Tibial artery (tissue), 4 donors: ENCODE measurements around the gene ZDHHC20.
A peak's percentile ranks its signal among the peaks of the same experiment; 100 is the strongest.

Experiments
- DNase-seq, 2 donors: peaks; one replicate each; pipeline ENCODE4 v3.0.0-alpha.2; 2019
- H3K27ac ChIP-seq, 2 donors: fragments of 200-600 bp; sonication (generic) in 1 of 2; 1 replicate in 1 of 2; 2 replicates in 1 of 2; pipeline ENCODE4 v1.5.1; 2018 to 2019; ENCODE audit warnings: mild to moderate bottlenecking in 1 of 2
- H3K27me3 ChIP-seq, 2 donors: fragments of 200-600 bp; sonication (generic) in 1 of 2; one replicate each; pipeline versions ENCODE4 v1.5.1 to v1.6.0; 2016 to 2019
- H3K36me3 ChIP-seq, 3 donors: fragments of 200-600 bp; sonication (generic) in 2 of 3; one replicate each; pipeline ENCODE4 v1.5.1; 2016 to 2019; ENCODE audit warnings: mild to moderate bottlenecking in 2 of 3
- H3K4me1 ChIP-seq, 4 donors: fragments of 200-600 bp; sonication (generic) in 2 of 4; 1 replicate in 3 of 4; 2 replicates in 1 of 4; pipeline ENCODE4 v1.5.1; 2016 to 2019
- H3K4me3 ChIP-seq, 2 donors: fragments of 200-600 bp; sonication (generic) in 1 of 2; 1 replicate in 1 of 2; 2 replicates in 1 of 2; pipeline ENCODE4 v1.5.1; 2018 to 2019; ENCODE audit warnings: mild to moderate bottlenecking in 2 of 2
- H3K9me3 ChIP-seq, 3 donors: fragments of 200-600 bp; sonication (generic) in 1 of 3; one replicate each; pipeline ENCODE4 v1.5.1; 2016 to 2019
- intact Hi-C: fragments of 100-400 bp; cut with DNase I; formaldehyde crosslinking; loops from one replicate; pipeline ENCODE4 v1.15.0; 2023; ENCODE audit warnings: low total_unique reads
- TF ChIP-seq, protein P1 (sequence below), 2 experiments: fragments of 200-600 bp in 1 of 2; fragments of 450-650 bp in 1 of 2; IDR thresholded peaks; one replicate each; pipeline ENCODE4 v1.5.1; 2017 to 2019; ENCODE audit warnings: antibody characterized with exemption in 2 of 2, mild to moderate bottlenecking in 1 of 2, moderate library complexity in 1 of 2

Gene ZDHHC20

DNA sequence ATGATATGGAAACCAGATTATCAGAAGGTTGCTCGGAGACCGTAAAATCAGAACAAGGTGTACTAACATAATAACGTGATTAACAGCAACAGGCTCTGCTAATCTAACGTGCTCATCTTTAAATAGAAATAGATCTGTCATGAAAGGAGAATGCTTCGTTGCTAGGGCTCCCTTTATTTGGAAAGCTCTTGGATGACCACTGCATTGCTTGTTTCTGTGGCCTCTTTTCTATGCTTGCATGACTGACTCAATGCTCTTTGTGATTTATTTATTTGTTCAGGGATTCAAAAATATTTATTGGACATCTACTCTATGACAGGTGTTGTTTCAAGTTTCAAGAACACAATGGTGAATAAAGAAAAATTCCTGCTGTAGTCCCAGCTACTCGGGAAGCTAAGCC lies 22.3 kb upstream of the ZDHHC20 start:
- no peaks in the 10 kb centered on the region for H3K36me3 ChIP-seq
- TF ChIP-seq, protein P1, sequence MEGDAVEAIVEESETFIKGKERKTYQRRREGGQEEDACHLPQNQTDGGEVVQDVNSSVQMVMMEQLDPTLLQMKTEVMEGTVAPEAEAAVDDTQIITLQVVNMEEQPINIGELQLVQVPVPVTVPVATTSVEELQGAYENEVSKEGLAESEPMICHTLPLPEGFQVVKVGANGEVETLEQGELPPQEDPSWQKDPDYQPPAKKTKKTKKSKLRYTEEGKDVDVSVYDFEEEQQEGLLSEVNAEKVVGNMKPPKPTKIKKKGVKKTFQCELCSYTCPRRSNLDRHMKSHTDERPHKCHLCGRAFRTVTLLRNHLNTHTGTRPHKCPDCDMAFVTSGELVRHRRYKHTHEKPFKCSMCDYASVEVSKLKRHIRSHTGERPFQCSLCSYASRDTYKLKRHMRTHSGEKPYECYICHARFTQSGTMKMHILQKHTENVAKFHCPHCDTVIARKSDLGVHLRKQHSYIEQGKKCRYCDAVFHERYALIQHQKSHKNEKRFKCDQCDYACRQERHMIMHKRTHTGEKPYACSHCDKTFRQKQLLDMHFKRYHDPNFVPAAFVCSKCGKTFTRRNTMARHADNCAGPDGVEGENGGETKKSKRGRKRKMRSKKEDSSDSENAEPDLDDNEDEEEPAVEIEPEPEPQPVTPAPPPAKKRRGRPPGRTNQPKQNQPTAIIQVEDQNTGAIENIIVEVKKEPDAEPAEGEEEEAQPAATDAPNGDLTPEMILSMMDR (IDR thresholded peaks at IDR 0.05): no peak
- intact Hi-C loops: no loop called here
- H3K27me3 ChIP-seq: no peaks in the 10 kb centered on the region
- H3K9me3 ChIP-seq: peaks cover under 1 to 10% (median 4%) of the 10 kb centered on the region in 3 donors
- DNase-seq: no peak
- H3K4me1 ChIP-seq: peaks cover 0 to 15% (median 7%) of the 10 kb centered on the region in 4 donors
- H3K4me3 ChIP-seq: no peak overlapping the region
- H3K27ac ChIP-seq: no peak overlapping the region

DNA sequence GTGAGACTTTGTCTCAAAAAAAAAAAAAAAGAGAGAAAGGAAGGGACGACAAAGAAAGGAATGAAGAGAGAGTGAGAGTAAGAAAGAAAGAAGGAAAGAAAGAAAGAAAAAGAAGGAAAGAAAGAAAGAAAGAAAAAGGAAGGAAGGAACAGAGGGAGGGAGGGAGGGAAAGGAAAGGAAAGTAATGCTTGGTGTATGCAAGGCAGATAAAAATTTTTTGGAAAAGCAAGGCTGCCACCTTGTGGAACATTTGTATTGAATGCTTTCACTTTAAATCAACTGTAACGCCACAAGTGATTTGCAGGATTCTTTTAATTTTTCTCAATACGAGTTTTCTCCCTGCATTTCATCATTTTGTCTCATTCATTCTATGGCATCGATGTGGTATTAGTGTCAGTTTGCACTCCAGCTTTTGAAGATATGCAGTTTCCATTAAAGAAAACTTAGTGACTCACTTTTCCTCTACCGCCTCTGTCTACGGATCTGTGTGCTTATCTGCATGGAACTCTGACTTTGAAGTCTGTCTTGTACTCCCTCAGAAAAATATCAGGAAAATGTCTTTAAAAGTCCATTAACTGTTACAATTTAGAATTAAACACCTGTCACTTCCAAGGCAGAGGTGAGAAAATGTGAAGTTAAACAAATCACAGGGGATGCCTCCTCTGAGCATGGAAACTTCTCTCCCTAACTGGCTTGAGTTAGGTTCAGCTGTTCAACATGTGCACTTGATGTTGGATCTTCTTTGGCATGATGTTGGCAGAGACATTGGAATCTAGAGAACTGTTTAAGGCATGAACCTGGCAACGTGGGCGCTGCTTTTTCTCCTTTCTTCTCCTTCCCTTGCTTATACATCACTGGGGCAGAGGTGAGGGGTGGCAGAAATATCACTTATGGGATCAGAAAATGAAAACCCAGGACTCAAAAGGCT lies 20.0 kb upstream of the ZDHHC20 start:
- no peak for DNase-seq
- Histone ChIP-seq H3K27ac (no peak overlapping the region), H3K4me1 (peaks cover 0 to 15% (median 7%) of the 10 kb centered on the region in 4 donors)

DNA sequence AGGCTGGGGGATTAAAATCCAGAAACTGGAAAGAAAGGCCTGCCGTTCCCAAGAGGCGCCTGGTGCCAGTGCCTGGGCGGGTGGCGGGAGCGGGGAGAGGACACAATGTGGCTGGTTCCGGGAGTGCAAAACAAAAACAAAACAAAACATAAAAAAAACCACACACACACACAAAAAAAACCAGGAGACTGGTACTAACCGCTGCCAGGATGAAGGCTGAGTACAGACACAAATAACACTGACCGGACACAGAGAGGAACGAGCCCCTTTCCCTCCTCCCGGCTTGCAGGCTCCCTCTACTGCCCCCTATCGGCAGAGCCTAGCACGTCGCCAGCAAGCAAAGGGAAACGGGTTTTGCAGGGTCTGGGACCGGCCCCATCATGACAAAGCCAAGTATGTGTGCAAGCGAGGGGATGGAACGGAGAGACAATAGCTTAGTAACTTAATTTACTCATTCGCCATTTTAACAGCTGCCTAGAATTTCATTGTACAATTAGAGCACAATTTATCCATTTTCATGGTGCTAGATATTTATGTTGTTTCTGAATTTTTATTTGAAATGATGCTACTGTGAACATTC lies 17.9 kb upstream of the ZDHHC20 start:
- H3K27ac ChIP-seq: no peak overlapping the region

More for the DNA sequence above, 20.0 kb upstream of the ZDHHC20 start:
- Histone ChIP-seq H3K36me3 (no peaks in the 10 kb centered on the region), H3K9me3 (no peaks in the 10 kb centered on the region), H3K4me3 (peak overlapping the region in 1 of 2 donors; percentile 28), H3K27me3 (no peaks in the 10 kb centered on the region)
- TF ChIP-seq, protein P1 (IDR thresholded peaks at IDR 0.05): peak; percentile 63 to 69
- intact Hi-C loops: loop anchor here (5.0 to 10.0 kb wide), 4 partner anchors 182 to 534 kb away; partner anchors contain the start of genes MRPL57 and SKA3

DNA sequence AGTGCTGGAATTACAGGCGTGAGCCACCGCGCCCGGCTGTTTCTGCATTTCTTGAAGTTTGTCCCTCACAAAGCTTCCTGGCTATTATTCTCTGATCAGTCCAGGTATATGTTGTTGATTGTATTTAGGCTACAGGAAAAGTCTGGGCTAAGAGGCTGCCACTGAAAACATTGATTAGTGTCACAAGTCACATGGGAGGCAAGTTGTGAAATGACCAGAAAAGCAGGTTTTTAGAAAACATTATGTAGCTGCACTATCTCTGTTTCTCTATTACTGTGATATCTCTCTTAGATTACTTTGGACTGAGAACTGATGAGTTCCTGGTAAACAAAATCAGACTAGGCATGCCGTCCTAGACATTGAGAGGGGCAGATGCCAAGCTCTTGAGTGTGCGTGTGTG lies 16.0 kb upstream of the ZDHHC20 start:
- DNase-seq: no peak
- Histone ChIP-seq H3K27ac (no peak overlapping the region), H3K4me3 (no peak overlapping the region), H3K9me3 (peaks cover 0 to 4% (median 0%) of the 10 kb centered on the region in 3 donors), H3K4me1 (peaks cover 0 to 15% (median 7%) of the 10 kb centered on the region in 4 donors), H3K27me3 (no peaks in the 10 kb centered on the region), H3K36me3 (no peaks in the 10 kb centered on the region)
- TF ChIP-seq, protein P1 (IDR thresholded peaks at IDR 0.05): no peak
- intact Hi-C loops: loop anchor here (5.0 to 10.0 kb wide), 4 partner anchors 178 to 530 kb away; partner anchors contain the start of genes MRPL57 and SKA3

More for the DNA sequence above, 17.9 kb upstream of the ZDHHC20 start:
- Histone ChIP-seq H3K4me3 (peak overlapping the region; percentile 40 to 46), H3K4me1 (peaks cover 0 to 15% (median 7%) of the 10 kb centered on the region in 4 donors), H3K36me3 (no peaks in the 10 kb centered on the region), H3K27me3 (no peaks in the 10 kb centered on the region), H3K9me3 (peaks cover 0 to 3% (median 0%) of the 10 kb centered on the region in 3 donors)
- intact Hi-C loops: loop anchor here (5.0 to 10.0 kb wide), 4 partner anchors 180 to 532 kb away; partner anchors contain the start of genes MRPL57 and SKA3
- DNase-seq: peak; percentile 74 to 82
- TF ChIP-seq, protein P1 (IDR thresholded peaks at IDR 0.05): peak; percentile 79 to 88

DNA sequence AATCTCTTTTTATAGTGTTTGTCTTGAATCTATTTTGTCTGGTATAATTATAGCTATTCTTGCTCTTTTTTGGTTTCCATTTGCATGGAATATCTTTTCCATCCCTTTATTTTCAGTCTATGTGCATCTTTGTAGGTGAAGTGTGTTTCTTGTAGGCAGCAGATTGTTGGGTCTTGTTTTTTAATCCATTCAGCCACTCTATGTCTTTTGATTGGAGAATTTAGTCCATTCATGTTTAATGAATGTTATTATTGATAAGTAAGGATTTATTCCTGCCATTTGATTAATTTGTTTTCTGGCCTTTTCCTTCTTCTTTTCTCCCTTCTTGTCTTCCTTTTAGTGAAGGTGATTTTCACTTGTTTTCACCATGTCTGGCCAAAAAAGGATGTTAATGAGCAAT lies 11.7 kb upstream of the ZDHHC20 start:
- intact Hi-C loops: loop anchor here (10.0 kb wide), 2 partner anchors 296 to 526 kb away; partner anchors contain the start of genes MRPL57 and SKA3
- Histone ChIP-seq H3K27ac (no peak overlapping the region), H3K27me3 (no peaks in the 10 kb centered on the region), H3K36me3 (no peaks in the 10 kb centered on the region), H3K4me1 (no peaks in the 10 kb centered on the region), H3K4me3 (no peak overlapping the region), H3K9me3 (peaks cover 0 to 4% (median 0%) of the 10 kb centered on the region in 3 donors)
- TF ChIP-seq, protein P1 (IDR thresholded peaks at IDR 0.05): no peak
- no peak for DNase-seq
